K562 (cell line): ENCODE data around the gene COASY. TPM values are rescaled to one million over a fixed set of nuclear protein-coding genes. Genes with fewer than 3 reads are reported as not detected.

Experiments used
- BRD4 ChIP-seq: fragments of 200-600 bp; sonication (generic); IDR thresholded peaks from 2 replicates; pipeline ENCODE4 v1.6.1; 2017; ENCODE audit warnings: inconsistent platforms
- CCAR2 ChIP-seq: fragments of 200-400 bp; formaldehyde crosslinking; IDR thresholded peaks from 2 replicates; pipeline ENCODE4 v1.6.1; 2017; ENCODE audit warnings: mild to moderate bottlenecking, low read depth, low read length
- ERF ChIP-seq: fragments of 450-650 bp; formaldehyde crosslinking; IDR thresholded peaks from 2 replicates; pipeline ENCODE4 v1.4.0; 2020; ENCODE audit warnings: mild to moderate bottlenecking, mixed read lengths
- EZH2 ChIP-seq: IDR thresholded peaks from 2 replicates; pipeline ENCODE4 v1.6.1; 2012; ENCODE audit warnings: low read depth, mild to moderate bottlenecking, inconsistent platforms, low read length, borderline replicate concordance
- GTF2F1 ChIP-seq: IDR thresholded peaks from 2 replicates; pipeline ENCODE4 v1.6.1; 2011; ENCODE audit warnings: low read depth, low read length, improper control_type of control experiment
- MAFK ChIP-seq: IDR thresholded peaks from 2 replicates; pipeline ENCODE4 v1.6.1; 2011; ENCODE audit warnings: low read length, improper control_type of control experiment
- MTA3 ChIP-seq: fragments of 450-650 bp; formaldehyde crosslinking; IDR thresholded peaks from 2 replicates; pipeline ENCODE4 v1.6.1; 2017; ENCODE audit warnings: mild to moderate bottlenecking, borderline replicate concordance
- NR3C1 ChIP-seq: sonication (generic); formaldehyde crosslinking; IDR thresholded peaks from 2 replicates; pipeline ENCODE4 v1.8.1; 2022; ENCODE audit warnings: missing genetic modification reagents
- PRMT5 ChIP-seq: sonication (generic); formaldehyde crosslinking; IDR thresholded peaks from 2 replicates; pipeline ENCODE4 v1.5.0; 2020; ENCODE audit warnings: missing genetic modification reagents
- SAP30 ChIP-seq: fragments of 200-600 bp; sonication (generic); IDR thresholded peaks from 2 replicates; pipeline ENCODE4 v1.6.1; 2012; ENCODE audit warnings: borderline replicate concordance, low read depth, mild to moderate bottlenecking, moderate library complexity, low read length, control low read depth, inconsistent platforms; ENCODE audit not compliant: insufficient read depth, poor library complexity, severe bottlenecking
- STAT5B ChIP-seq: fragments of 250-450 bp; sonication (Bioruptor Pico); IDR thresholded peaks from 2 replicates; pipeline ENCODE4 v1.8.0; 2021; ENCODE audit warnings: mild to moderate bottlenecking, inconsistent platforms
- TARDBP ChIP-seq: fragments of 450-650 bp; IDR thresholded peaks from 2 replicates; pipeline ENCODE4 v1.6.1; 2016
- TBP ChIP-seq: optimal IDR thresholded peaks from 2 replicates; pipeline ENCODE3; 2011; ENCODE audit warnings: low read depth, low read length, improper control_type of control experiment
- ZNF143 ChIP-seq: sonication (generic); formaldehyde crosslinking; IDR thresholded peaks from 2 replicates; pipeline ENCODE4 v1.9.0; 2022; ENCODE audit warnings: mild to moderate bottlenecking, missing genetic modification reagents
- ZNF316 ChIP-seq: fragments of 450-650 bp; IDR thresholded peaks from 2 replicates; pipeline ENCODE4 v1.6.1; 2016
- ZNF41 ChIP-seq: fragments of 250-450 bp; sonication (Bioruptor Pico); conservative IDR thresholded peaks from 2 replicates; pipeline ENCODE4 v1.4.0; 2020; ENCODE audit warnings: mild to moderate bottlenecking
- polyA plus RNA-seq, 8 experiments: library from polyadenylated mRNA; depleted of rRNA in 4 of 8; stranded (reverse) in 5 of 8; unstranded in 3 of 8; fragments of >200 nt; fragmentation: Nextera tagmentation in 2 of 8; fragmentation: Illumina TruSeq in 1 of 8; extraction: Ambion mirVana in 2 of 8; extraction: Trizol in 1 of 8; gene quantifications; 2 replicates each; pipeline versions ENCODE4 v1.2.1 to v1.2.3, GENCODE V29; 2011 to 2014; ENCODE audit warnings: inconsistent platforms in 1 of 8, missing spikeins in 1 of 8
- total RNA-seq, 7 experiments: library from RNA; depleted of rRNA in 6 of 7; stranded (reverse); fragments of >200 nt in 6 of 7; fragmentation: Illumina TruSeq in 2 of 7; extraction: Trizol in 2 of 7; gene quantifications; 2 replicates each; pipeline versions ENCODE4 v1.2.1 to v1.2.3, GENCODE V29; 2011 to 2021; ENCODE audit warnings: low replicate concordance in 1 of 7
- TF ChIP-seq, protein P1 (sequence below): fragments of 250-450 bp; sonication (Bioruptor Pico); IDR thresholded peaks from 2 replicates; pipeline ENCODE4 v1.4.0; 2020; ENCODE audit warnings: mild to moderate bottlenecking, moderate library complexity
- TF ChIP-seq, protein P2 (sequence below): fragments of 450-650 bp; IDR thresholded peaks from 2 replicates; pipeline ENCODE4 v1.6.1; 2017; ENCODE audit warnings: mild to moderate bottlenecking, moderate library complexity
- TF ChIP-seq, protein P3 (sequence below), 2 experiments: IDR thresholded peaks; 2 replicates each; pipeline ENCODE4 v1.6.1; 2012; ENCODE audit warnings: improper control_type of control experiment in 2 of 2, low read depth in 2 of 2, low read length in 2 of 2, borderline replicate concordance in 1 of 2
- TF ChIP-seq, protein P4 (sequence below): fragments of 250-450 bp; sonication (Bioruptor Pico); IDR thresholded peaks from 2 replicates; pipeline ENCODE4 v1.8.0; 2021; ENCODE audit warnings: mild to moderate bottlenecking, moderate library complexity

Gene COASY
- total and polyA plus RNA-seq, 9 of the 15 experiments (the other 6 are each of a cell fraction or from before 2014, with no cell fraction given): 25.4 to 175 (median 62.3) TPM

DNA sequence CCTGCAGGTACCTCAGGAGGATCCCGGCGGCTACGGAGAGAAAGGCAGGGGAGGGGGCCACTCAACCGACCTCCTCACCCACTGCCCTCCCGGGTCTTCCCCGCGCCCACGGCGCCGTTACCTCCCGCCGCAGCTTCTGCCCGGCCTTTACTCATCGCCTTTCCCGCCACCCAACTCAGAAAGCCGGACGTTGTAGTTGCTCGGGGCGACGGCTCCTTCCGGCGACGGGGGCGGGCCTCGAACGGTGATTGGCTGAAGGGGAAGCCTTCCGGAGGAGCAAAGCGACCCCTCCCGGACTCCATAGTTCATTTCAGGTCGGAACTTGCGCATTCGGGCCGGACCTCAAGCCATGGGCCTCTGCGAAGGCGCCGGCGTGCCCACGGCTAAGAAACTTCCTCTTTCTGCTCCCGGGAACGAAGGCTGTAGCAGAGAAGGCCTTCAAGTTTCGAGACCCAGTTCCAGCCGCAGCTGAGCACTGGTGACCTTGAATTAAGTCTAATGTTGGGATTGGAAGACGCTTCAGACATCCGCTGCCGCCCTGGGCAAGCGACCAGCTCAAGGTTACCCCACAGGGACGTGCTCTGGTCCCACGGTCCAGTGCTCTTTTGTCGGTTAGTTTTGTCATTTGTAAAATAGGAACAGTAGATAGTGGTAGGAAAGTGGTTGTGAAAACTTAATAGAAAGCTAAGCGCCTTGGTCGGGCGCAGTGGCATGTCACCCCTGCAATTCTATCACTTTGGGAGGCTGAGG lies 15.8 kb downstream of the COASY start, which contains the start of gene PSMC3IP (continued):
- TF ChIP-seq ZNF316: no peak
- TF ChIP-seq ZNF143: no peak
- no peak for TF ChIP-seq EZH2
- no peak for TF ChIP-seq TARDBP
- TF ChIP-seq, protein P1, sequence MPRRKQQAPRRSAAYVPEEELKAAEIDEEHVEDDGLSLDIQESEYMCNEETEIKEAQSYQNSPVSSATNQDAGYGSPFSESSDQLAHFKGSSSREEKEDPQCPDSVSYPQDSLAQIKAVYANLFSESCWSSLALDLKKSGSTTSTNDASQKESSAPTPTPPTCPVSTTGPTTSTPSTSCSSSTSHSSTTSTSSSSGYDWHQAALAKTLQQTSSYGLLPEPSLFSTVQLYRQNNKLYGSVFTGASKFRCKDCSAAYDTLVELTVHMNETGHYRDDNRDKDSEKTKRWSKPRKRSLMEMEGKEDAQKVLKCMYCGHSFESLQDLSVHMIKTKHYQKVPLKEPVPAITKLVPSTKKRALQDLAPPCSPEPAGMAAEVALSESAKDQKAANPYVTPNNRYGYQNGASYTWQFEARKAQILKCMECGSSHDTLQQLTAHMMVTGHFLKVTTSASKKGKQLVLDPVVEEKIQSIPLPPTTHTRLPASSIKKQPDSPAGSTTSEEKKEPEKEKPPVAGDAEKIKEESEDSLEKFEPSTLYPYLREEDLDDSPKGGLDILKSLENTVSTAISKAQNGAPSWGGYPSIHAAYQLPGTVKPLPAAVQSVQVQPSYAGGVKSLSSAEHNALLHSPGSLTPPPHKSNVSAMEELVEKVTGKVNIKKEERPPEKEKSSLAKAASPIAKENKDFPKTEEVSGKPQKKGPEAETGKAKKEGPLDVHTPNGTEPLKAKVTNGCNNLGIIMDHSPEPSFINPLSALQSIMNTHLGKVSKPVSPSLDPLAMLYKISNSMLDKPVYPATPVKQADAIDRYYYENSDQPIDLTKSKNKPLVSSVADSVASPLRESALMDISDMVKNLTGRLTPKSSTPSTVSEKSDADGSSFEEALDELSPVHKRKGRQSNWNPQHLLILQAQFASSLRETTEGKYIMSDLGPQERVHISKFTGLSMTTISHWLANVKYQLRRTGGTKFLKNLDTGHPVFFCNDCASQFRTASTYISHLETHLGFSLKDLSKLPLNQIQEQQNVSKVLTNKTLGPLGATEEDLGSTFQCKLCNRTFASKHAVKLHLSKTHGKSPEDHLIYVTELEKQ (CRISPR knock-in tag): no peak
- no peak for TF ChIP-seq ERF (CRISPR knock-in tag)
- TF ChIP-seq TBP: peak; percentile 84
- TF ChIP-seq, protein P2, sequence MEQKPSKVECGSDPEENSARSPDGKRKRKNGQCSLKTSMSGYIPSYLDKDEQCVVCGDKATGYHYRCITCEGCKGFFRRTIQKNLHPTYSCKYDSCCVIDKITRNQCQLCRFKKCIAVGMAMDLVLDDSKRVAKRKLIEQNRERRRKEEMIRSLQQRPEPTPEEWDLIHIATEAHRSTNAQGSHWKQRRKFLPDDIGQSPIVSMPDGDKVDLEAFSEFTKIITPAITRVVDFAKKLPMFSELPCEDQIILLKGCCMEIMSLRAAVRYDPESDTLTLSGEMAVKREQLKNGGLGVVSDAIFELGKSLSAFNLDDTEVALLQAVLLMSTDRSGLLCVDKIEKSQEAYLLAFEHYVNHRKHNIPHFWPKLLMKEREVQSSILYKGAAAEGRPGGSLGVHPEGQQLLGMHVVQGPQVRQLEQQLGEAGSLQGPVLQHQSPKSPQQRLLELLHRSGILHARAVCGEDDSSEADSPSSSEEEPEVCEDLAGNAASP: peak; percentile 89
- no peak for TF ChIP-seq PRMT5
- TF ChIP-seq SAP30: peak; percentile 72
- TF ChIP-seq STAT5B: no peak
- TF ChIP-seq, protein P3, sequence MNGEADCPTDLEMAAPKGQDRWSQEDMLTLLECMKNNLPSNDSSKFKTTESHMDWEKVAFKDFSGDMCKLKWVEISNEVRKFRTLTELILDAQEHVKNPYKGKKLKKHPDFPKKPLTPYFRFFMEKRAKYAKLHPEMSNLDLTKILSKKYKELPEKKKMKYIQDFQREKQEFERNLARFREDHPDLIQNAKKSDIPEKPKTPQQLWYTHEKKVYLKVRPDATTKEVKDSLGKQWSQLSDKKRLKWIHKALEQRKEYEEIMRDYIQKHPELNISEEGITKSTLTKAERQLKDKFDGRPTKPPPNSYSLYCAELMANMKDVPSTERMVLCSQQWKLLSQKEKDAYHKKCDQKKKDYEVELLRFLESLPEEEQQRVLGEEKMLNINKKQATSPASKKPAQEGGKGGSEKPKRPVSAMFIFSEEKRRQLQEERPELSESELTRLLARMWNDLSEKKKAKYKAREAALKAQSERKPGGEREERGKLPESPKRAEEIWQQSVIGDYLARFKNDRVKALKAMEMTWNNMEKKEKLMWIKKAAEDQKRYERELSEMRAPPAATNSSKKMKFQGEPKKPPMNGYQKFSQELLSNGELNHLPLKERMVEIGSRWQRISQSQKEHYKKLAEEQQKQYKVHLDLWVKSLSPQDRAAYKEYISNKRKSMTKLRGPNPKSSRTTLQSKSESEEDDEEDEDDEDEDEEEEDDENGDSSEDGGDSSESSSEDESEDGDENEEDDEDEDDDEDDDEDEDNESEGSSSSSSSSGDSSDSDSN (IDR thresholded peaks at IDR 0.05; ENCODE audit: borderline replicate concordance in 1 of 2, low read depth in 2 of 2, low read length in 2 of 2): peak in 1 of 2 experiments; percentile 75; a peak in 2 of 4 replicates
- no peak for TF ChIP-seq CCAR2
- TF ChIP-seq, protein P4, sequence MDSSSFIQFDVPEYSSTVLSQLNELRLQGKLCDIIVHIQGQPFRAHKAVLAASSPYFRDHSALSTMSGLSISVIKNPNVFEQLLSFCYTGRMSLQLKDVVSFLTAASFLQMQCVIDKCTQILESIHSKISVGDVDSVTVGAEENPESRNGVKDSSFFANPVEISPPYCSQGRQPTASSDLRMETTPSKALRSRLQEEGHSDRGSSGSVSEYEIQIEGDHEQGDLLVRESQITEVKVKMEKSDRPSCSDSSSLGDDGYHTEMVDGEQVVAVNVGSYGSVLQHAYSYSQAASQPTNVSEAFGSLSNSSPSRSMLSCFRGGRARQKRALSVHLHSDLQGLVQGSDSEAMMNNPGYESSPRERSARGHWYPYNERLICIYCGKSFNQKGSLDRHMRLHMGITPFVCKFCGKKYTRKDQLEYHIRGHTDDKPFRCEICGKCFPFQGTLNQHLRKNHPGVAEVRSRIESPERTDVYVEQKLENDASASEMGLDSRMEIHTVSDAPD: no peak
- no peak for TF ChIP-seq NR3C1 (CRISPR knock-in tag)
- TF ChIP-seq MAFK: no peak
- no peak; the same call in 1 of the 2 replicates for TF ChIP-seq GTF2F1
- TF ChIP-seq ZNF41 (CRISPR knock-in tag): no peak
- TF ChIP-seq MTA3: peak; percentile 79
- peak; percentile 79; the same call in 1 of the 2 replicates for TF ChIP-seq BRD4
